NT2/D1 (cell line): ENCODE data around the gene SGIP1.
A peak's percentile ranks its signal among the peaks of the same experiment; 100 is the strongest.
"Not testable (repeated sequence)": the region's sequence is repeated elsewhere in the genome, so short reads cannot be mapped to it uniquely, and the experiment has no call there.

ENCODE experiments used
- DNase-seq: peaks from one replicate; pipeline ENCODE4 v3.0.0-alpha.2; 2011; ENCODE audit warnings: low read depth, low spot score
- H3K27me3 ChIP-seq: 2 replicates; pipeline ENCODE4 v1.6.0; 2011; ENCODE audit warnings: mild to moderate bottlenecking; ENCODE audit not compliant: insufficient read length, insufficient read depth
- H3K36me3 ChIP-seq: 2 replicates; pipeline ENCODE4 v1.6.1; 2011; ENCODE audit warnings: mild to moderate bottlenecking, low read length, mixed read lengths; ENCODE audit not compliant: insufficient read depth, insufficient read length
- H3K4me1 ChIP-seq: 2 replicates; pipeline ENCODE4 v1.5.1; 2011; ENCODE audit not compliant: insufficient read depth, insufficient read length
- H3K4me3 ChIP-seq: 2 replicates; pipeline ENCODE4 v1.5.1; 2011; ENCODE audit warnings: low read depth; ENCODE audit not compliant: insufficient read length
- H3K9ac ChIP-seq: 2 replicates; pipeline ENCODE4 v1.6.0; 2011; ENCODE audit warnings: low read depth; ENCODE audit not compliant: insufficient read length
- H3K9me3 ChIP-seq: 2 replicates; pipeline ENCODE4 v1.5.1; 2011; ENCODE audit warnings: mild to moderate bottlenecking, low read length; ENCODE audit not compliant: insufficient read depth
- SUZ12 ChIP-seq: IDR thresholded peaks from 2 replicates; pipeline ENCODE4 v1.6.1; 2011; ENCODE audit not compliant: insufficient read length, insufficient read depth; ENCODE audit errors: extremely low read depth
- YY1 ChIP-seq: IDR thresholded peaks from 2 replicates; pipeline ENCODE4 v1.6.1; 2011; ENCODE audit not compliant: insufficient read length, insufficient read depth
- ZNF274 ChIP-seq: IDR thresholded peaks from 2 replicates; pipeline ENCODE4 v1.6.1; 2011; ENCODE audit warnings: mild to moderate bottlenecking, low read depth, low read length

SGIP1 gene

DNA sequence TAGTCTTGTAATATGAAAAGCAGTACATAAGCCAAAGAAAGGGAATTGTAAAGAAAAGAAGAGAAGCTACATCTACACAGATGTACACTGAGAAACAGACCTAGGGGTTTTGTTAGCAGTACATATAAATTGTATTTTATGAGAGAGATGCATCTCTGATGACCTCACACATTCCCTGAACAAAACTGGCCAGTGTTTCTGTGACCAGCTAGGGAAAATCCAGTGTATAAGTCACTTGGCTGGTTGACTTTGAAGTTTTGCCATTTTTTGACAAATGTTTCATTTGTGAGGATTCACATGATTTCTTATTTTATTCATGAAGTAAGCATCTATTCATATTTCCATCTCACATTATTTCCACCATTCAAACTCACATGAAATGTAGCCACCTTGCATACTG, 190.0 kb downstream of the SGIP1 start:
- no peaks in the 10 kb centered on the region for H3K9me3 ChIP-seq
- no peak for TF ChIP-seq ZNF274
- no peak for TF ChIP-seq YY1
- no peak for TF ChIP-seq SUZ12
- no peak overlapping the region for H3K9ac ChIP-seq
- H3K27me3 ChIP-seq = no peaks in the 10 kb centered on the region
- no peaks in the 10 kb centered on the region for H3K4me1 ChIP-seq
- no peak for DNase-seq
- no peak overlapping the region for H3K4me3 ChIP-seq
- H3K36me3 ChIP-seq = no peaks in the 10 kb centered on the region

DNA sequence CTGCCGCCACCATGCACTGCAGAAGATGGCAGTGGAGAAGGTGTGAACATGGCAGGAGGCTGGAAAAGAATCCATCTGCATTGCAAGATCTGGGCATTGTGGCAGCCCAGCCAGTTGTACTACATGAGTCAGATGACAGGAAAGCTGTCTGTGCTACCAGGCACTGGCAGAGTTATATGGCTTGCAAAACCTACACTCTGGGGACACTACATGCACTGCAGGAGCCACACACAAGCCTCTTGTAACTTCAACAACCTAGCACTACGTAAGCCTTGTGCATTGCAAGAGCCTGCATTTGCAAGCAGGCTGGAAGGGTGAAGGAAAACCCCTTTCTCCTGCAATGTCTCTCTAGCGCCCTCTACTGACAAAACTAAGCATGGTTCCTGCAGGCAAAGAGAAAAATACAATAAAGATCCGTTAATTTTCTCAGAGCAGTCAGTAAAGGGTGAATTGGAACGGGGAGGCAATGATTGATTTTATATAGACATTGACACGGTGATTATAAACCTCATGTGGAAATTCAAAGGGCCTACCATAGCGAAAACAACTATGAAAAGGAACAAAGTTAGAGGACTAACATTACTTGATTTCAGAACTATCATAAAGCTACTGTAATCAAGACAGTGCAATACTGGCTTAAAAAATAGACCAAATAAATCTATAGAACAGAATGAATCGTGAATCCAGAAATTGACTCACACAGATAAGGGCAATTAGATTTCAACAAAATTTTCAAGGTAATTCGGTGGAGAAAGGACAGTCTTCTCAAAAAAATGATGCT, 192.1 kb downstream of the SGIP1 start:
- H3K9ac ChIP-seq = no peak overlapping the region
- no peaks in the 10 kb centered on the region for H3K27me3 ChIP-seq
- H3K36me3 ChIP-seq = no peaks in the 10 kb centered on the region
- H3K4me1 ChIP-seq = no peaks in the 10 kb centered on the region
- H3K4me3 ChIP-seq = no peak overlapping the region
- peak; percentile 76 for DNase-seq
- TF ChIP-seq SUZ12 = no peak
- no peak for TF ChIP-seq YY1
- TF ChIP-seq ZNF274 = no peak
- H3K9me3 ChIP-seq = no peaks in the 10 kb centered on the region

GRCh38 chr1:66728021-66728420, 194.1 kb downstream of the SGIP1 start:
- Histone ChIP-seq H3K27me3 (no peaks in the 10 kb centered on the region), H3K4me1 (no peaks in the 10 kb centered on the region), H3K9me3 (no peaks in the 10 kb centered on the region), H3K9ac (no peak overlapping the region), H3K36me3 (no peaks in the 10 kb centered on the region), H3K4me3 (no peak overlapping the region)
- TF ChIP-seq YY1 (no peak), SUZ12 (no peak), ZNF274 (no peak)
- no peak for DNase-seq

DNA sequence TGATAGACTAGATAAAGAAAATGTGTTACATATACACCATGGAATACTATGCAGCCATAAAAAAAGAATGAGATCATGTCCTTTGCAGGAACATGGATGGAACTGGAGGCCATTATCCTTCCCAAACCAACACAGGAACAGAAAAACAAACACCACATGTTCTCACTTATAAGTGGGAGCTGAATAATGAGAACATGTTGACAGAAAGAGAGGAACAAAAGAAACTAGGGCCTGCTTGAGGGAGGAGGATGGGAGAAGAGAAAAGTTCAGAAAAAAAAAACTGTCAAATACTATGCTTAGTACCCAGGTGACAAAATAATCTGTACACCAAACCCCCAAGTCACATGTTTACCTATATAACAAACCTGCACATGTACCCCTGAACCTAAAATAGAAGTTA, 194.8 kb downstream of the SGIP1 start:
- not testable (repeated sequence) for DNase-seq, H3K27me3 ChIP-seq, H3K9ac ChIP-seq, H3K4me1 ChIP-seq, H3K9me3 ChIP-seq, H3K36me3 ChIP-seq, H3K4me3 ChIP-seq

DNA sequence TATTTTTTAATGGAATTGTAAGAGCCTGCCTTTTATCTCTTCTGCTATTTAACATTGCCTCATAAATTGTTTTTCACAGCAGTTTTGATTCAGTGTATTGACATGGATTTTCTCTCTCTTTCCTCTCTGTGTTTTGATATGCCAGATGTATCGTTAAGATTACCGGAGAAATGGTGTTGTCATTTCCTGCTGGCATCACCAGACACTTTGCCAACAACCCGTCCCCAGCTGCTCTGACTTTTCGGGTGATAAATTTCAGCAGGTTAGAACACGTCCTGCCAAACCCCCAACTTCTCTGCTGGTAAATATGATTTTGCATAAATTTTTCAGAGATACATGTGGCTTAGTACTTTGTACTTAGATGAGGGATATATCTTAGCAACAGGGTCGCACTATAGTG, 195.2 kb downstream of the SGIP1 start:
- Histone ChIP-seq H3K9ac (no peak overlapping the region), H3K27me3 (no peaks in the 10 kb centered on the region), H3K4me1 (no peaks in the 10 kb centered on the region), H3K4me3 (no peak overlapping the region), H3K36me3 (no peaks in the 10 kb centered on the region), H3K9me3 (no peaks in the 10 kb centered on the region)
- DNase-seq = no peak
- TF ChIP-seq SUZ12 = no peak
- TF ChIP-seq ZNF274 = no peak
- TF ChIP-seq YY1 = no peak

DNA sequence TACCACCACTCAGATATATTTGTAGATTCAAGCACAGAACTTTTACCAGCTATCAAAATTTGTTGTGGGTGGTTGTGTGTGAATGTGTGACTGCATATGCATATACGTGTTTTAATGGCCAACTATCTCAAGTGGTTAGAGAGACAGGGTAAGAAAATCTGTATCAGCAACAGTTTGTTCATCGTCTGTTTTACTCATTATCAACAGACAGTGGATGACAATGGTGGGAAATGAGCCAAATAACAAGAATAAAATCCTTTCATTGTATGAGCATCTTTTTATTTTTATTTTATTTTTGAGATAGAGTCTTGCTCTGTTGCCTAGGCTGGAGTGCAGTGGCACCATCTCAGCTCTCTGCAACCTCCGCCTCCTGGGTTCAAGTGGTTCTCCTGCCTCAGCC, 195.6 kb downstream of the SGIP1 start:
- no peak for TF ChIP-seq SUZ12
- TF ChIP-seq ZNF274 = no peak
- no peak for TF ChIP-seq YY1

GRCh38 chr1:66730462-66730861, 196.5 kb downstream of the SGIP1 start:
- no peaks in the 10 kb centered on the region for H3K27me3 ChIP-seq
- H3K4me3 ChIP-seq = no peak overlapping the region
- H3K9me3 ChIP-seq = no peaks in the 10 kb centered on the region
- no peaks in the 10 kb centered on the region for H3K4me1 ChIP-seq
- no peak overlapping the region for H3K9ac ChIP-seq
- no peak for TF ChIP-seq ZNF274
- TF ChIP-seq YY1 = no peak
- no peak for TF ChIP-seq SUZ12
- peak; percentile 48 for DNase-seq
- no peaks in the 10 kb centered on the region for H3K36me3 ChIP-seq

More for the DNA sequence above, 195.6 kb downstream of the SGIP1 start:
- Histone ChIP-seq H3K9ac (no peak overlapping the region), H3K9me3 (no peaks in the 10 kb centered on the region), H3K4me1 (no peaks in the 10 kb centered on the region), H3K4me3 (no peak overlapping the region), H3K27me3 (no peaks in the 10 kb centered on the region), H3K36me3 (no peaks in the 10 kb centered on the region)
- DNase-seq = no peak
